ENCODE measurements around the gene SLC25A26. TPM values are rescaled to one million over a fixed set of nuclear protein-coding genes. Genes with fewer than 3 reads are reported as not detected.
A peak's percentile ranks its signal among the peaks of the same experiment; 100 is the strongest.
"Not testable (repeated sequence)": the region's sequence is repeated elsewhere in the genome, so short reads cannot be mapped to it uniquely, and the experiment has no call there.

Gene SLC25A26
- total RNA-seq, 6 experiments from 2014 or later = 12.8 to 16.3 (median 13.6) TPM

DNA sequence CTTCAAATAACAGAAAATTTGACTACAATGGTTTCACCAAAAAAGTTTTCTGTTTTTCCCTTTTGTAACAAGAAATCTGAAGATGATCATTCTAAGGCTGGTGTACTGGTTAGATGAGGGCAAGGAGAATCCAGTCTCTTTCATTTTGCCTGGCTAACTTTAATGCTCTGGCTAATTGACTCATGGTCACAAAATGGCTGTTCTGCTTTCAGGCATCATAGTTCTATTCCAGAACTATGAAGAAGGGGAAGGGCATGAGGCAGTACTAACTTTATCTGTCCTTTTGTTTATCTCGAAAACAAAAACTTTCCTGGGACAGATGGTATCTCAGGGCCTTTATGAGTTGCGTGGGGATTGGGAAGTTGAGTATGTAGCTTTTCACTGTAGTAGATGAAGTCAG is 50.4 kb downstream of the SLC25A26 start:
- Mint-ChIP-seq H3K4me3 (no peak overlapping the region), H3K27ac (no peak overlapping the region), H3K36me3 (ENCODE audit: low read depth) (no peaks in the 10 kb centered on the region), H3K9me3 (no peaks in the 10 kb centered on the region), H3K27me3 (ENCODE audit: insufficient read depth) (no peaks in the 10 kb centered on the region), H3K4me1 (ENCODE audit: low read depth) (no peaks in the 10 kb centered on the region)
- DNase-seq = no peak
- TF ChIP-seq, protein P1, sequence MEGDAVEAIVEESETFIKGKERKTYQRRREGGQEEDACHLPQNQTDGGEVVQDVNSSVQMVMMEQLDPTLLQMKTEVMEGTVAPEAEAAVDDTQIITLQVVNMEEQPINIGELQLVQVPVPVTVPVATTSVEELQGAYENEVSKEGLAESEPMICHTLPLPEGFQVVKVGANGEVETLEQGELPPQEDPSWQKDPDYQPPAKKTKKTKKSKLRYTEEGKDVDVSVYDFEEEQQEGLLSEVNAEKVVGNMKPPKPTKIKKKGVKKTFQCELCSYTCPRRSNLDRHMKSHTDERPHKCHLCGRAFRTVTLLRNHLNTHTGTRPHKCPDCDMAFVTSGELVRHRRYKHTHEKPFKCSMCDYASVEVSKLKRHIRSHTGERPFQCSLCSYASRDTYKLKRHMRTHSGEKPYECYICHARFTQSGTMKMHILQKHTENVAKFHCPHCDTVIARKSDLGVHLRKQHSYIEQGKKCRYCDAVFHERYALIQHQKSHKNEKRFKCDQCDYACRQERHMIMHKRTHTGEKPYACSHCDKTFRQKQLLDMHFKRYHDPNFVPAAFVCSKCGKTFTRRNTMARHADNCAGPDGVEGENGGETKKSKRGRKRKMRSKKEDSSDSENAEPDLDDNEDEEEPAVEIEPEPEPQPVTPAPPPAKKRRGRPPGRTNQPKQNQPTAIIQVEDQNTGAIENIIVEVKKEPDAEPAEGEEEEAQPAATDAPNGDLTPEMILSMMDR (IDR thresholded peaks at IDR 0.05) = no peak

DNA sequence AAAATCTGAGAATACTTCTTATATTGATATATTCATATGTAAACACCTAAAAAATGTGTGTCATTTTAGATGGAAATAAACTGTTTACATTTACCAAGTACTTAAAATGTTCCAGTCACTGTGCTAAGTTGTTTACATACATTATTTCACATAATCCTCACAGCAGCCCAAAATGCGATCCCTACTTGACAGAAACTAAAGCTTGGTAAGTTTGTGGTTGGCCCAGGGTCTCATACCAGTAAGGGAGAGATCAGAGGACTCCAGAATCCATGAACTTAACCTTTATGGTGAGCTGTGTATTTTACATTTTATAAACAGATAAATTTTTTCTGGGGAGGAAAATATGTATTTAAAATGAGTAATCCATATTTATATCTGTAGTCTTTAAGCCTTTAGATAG is 51.2 kb downstream of the SLC25A26 start:
- no peak overlapping the region for H3K4me3 Mint-ChIP-seq
- DNase-seq = no peak
- TF ChIP-seq, protein P1 (IDR thresholded peaks at IDR 0.05) = no peak
- no peaks in the 10 kb centered on the region for H3K27me3 Mint-ChIP-seq (ENCODE audit: insufficient read depth)
- H3K27ac Mint-ChIP-seq = no peak overlapping the region
- H3K4me1 Mint-ChIP-seq (ENCODE audit: low read depth) = no peaks in the 10 kb centered on the region
- H3K36me3 Mint-ChIP-seq (ENCODE audit: low read depth) = no peaks in the 10 kb centered on the region
- H3K9me3 Mint-ChIP-seq = no peaks in the 10 kb centered on the region

DNA sequence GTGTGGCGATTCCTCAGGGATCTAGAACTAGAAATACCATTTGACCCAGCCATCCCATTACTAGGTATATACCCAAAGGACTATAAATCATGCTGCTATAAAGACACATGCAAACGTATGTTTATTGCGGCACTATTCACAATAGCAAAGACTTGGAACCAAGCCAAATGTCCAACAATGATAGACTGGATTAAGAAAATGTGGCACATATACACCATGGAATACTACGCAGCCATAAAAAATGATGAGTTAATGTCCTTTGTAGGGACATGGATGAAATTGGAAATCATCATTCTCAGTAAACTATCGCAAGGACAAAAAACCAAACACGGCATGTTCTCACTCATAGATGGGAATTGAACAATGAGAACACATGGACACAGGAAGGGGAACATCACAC is 54.0 kb downstream of the SLC25A26 start:
- not testable (repeated sequence) for H3K27ac Mint-ChIP-seq; H3K4me1 Mint-ChIP-seq (ENCODE audit: low read depth); H3K9me3 Mint-ChIP-seq; DNase-seq; H3K27me3 Mint-ChIP-seq (ENCODE audit: insufficient read depth); H3K36me3 Mint-ChIP-seq (ENCODE audit: low read depth); H3K4me3 Mint-ChIP-seq

DNA sequence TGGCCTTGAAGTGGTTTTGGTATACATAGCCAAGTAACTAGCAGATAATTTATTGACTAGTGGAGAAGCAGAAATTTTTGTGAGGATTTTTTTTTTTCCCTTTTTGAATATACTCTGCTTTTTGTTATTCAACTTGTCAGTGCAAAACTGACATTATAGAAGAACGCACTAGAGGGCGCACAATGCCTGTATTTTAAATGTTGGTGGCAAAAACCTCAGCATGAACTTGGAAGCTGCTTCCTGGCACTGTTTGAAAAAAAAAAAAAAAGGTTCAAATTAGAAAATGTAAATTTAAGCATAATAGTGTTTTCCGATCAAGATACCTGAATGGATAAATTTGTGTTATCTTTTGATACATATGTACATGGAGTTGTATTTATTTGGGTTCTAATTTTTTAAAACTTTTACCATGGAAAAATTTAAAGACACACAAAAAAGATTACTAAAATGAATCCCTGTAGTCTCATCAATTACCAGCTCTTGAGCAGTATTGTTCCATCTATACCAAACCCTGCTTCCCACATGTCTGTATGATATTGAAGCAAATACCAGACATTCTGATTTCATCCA is 56.0 kb downstream of the SLC25A26 start:
- peak; percentile 72 for DNase-seq
- Mint-ChIP-seq H3K36me3 (ENCODE audit: low read depth) (no peaks in the 10 kb centered on the region), H3K4me3 (no peak overlapping the region), H3K27me3 (ENCODE audit: insufficient read depth) (no peaks in the 10 kb centered on the region), H3K9me3 (no peaks in the 10 kb centered on the region), H3K27ac (no peak overlapping the region), H3K4me1 (ENCODE audit: low read depth) (no peaks in the 10 kb centered on the region)
- TF ChIP-seq, protein P1 (IDR thresholded peaks at IDR 0.05) = peak; percentile 88

DNA sequence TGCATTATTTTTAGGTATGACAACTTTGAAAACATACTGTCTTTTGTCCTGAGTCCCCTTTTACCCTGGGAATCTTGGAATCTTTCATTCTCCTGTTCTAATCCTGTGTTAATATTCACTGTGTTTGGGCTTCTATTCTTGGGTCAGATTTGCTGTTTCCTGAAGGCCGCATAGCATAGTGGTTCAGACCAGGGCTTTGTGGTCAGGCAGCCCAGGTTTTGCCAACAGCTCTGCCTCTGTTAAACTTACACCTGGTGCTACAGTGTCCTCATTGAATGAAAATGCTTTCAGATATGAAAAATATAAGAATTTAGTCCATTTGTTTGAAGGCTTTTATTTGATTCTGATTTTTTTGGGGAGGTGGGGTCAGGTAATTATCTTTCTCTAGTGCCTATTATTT is 58.4 kb downstream of the SLC25A26 start:
- no peaks in the 10 kb centered on the region; the same call in 1 of the 2 replicates for H3K27me3 Mint-ChIP-seq (ENCODE audit: insufficient read depth)
- TF ChIP-seq, protein P1 (IDR thresholded peaks at IDR 0.05) = no peak
- no peak overlapping the region for H3K4me3 Mint-ChIP-seq
- no peaks in the 10 kb centered on the region for H3K36me3 Mint-ChIP-seq (ENCODE audit: low read depth)
- DNase-seq = no peak
- no peaks in the 10 kb centered on the region for H3K4me1 Mint-ChIP-seq (ENCODE audit: low read depth)
- H3K27ac Mint-ChIP-seq = no peak overlapping the region
- no peaks in the 10 kb centered on the region for H3K9me3 Mint-ChIP-seq

DNA sequence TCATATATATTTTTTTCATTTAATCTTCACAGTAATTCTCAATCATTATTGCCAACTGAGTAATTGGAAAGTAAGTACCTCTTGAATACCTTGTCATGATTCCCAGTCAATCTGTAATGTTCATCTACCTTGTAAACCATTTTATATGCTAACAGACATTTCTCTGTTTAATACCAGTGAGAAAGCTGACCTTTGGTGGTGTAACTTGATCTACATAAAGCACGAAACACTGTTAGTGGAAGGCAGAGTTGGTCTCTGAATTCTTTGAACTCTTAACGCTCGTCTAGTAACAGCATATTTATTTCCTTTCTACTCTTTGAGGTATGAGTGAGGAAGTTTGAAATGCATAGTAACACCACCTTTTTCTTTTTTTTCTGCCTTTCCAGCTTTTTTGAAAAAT is 59.5 kb downstream of the SLC25A26 start:
- TF ChIP-seq, protein P1 (IDR thresholded peaks at IDR 0.05) = no peak
- Mint-ChIP-seq H3K9me3 (no peaks in the 10 kb centered on the region), H3K4me1 (ENCODE audit: low read depth) (no peaks in the 10 kb centered on the region), H3K27ac (no peak overlapping the region), H3K36me3 (ENCODE audit: low read depth) (no peaks in the 10 kb centered on the region), H3K27me3 (ENCODE audit: insufficient read depth) (no peaks in the 10 kb centered on the region; the same call in 1 of the 2 replicates), H3K4me3 (no peak overlapping the region)
- no peak for DNase-seq

DNA sequence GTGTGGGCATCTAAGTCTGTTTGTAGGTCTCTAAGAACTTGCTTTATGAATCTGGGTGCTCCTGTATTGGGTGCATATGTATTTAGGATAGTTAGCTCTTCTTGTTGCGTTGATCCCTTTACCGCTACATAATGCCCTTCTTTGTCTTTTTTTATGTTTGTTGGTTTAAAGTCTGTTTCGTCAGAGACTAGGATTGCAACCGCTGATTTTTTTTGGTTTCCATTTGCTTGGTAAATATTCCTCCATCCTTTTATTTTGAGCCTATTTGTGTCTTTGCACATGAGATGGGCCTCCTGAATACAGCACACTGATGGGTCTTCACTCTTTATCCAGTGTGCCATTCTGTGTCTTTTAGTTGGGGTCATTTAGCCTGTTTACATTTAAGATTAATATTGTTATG is 71.1 kb downstream of the SLC25A26 start:
- not testable (repeated sequence) for H3K27me3 Mint-ChIP-seq (ENCODE audit: insufficient read depth); DNase-seq; H3K9me3 Mint-ChIP-seq; H3K4me3 Mint-ChIP-seq; H3K27ac Mint-ChIP-seq; H3K36me3 Mint-ChIP-seq (ENCODE audit: low read depth); H3K4me1 Mint-ChIP-seq (ENCODE audit: low read depth)
